Smooth muscle cell (in vitro differentiated cells): ENCODE results near the gene SERPINE3. TPM values are rescaled to one million over a fixed set of nuclear protein-coding genes. Genes with fewer than 3 reads are reported as not detected.

Experiments used
- DNase-seq: peaks from one replicate; lab custom pipeline; 2025; ENCODE audit not compliant: unreplicated experiment; lab: John Stamatoyannopoulos, UW
- H2AFZ ChIP-seq: fragments of 200-600 bp; sonication (generic); 2 replicates; pipeline ENCODE4 v1.6.0; 2016; ENCODE audit warnings: antibody characterized with exemption, low read depth, mild to moderate bottlenecking
- H3F3A ChIP-seq: fragments of 200-600 bp; sonication (generic); 2 replicates; pipeline ENCODE4 v1.6.0; 2017; ENCODE audit warnings: antibody characterized with exemption, low read depth
- H3K27ac ChIP-seq: fragments of 200-600 bp; sonication (generic); 2 replicates; pipeline ENCODE4 v1.5.1; 2016; ENCODE audit warnings: low read depth, mild to moderate bottlenecking
- H3K27me3 ChIP-seq: fragments of 200-600 bp; sonication (generic); 2 replicates; pipeline ENCODE4 v1.6.1; 2016; ENCODE audit warnings: low read depth, mild to moderate bottlenecking
- H3K36me3 ChIP-seq: fragments of 200-600 bp; sonication (generic); 2 replicates; pipeline ENCODE4 v1.5.1; 2016; ENCODE audit warnings: low read depth
- H3K4me1 ChIP-seq: fragments of 200-600 bp; sonication (generic); 2 replicates; pipeline ENCODE4 v1.5.1; 2016; ENCODE audit warnings: low read depth
- H3K4me2 ChIP-seq: fragments of 200-600 bp; sonication (generic); 2 replicates; pipeline ENCODE4 v1.6.0; 2016; ENCODE audit warnings: mild to moderate bottlenecking
- H3K4me3 ChIP-seq: fragments of 200-600 bp; sonication (generic); 2 replicates; pipeline ENCODE4 v1.5.1; 2016; ENCODE audit warnings: mild to moderate bottlenecking
- H3K79me2 ChIP-seq: fragments of 200-600 bp; sonication (generic); 2 replicates; pipeline ENCODE4 v1.6.0; 2016; ENCODE audit warnings: low read depth, mild to moderate bottlenecking
- H3K9ac ChIP-seq: fragments of 200-600 bp; sonication (generic); 2 replicates; pipeline ENCODE4 v1.6.0; 2016; ENCODE audit warnings: low read depth
- H3K9me3 ChIP-seq: fragments of 200-600 bp; sonication (generic); replicated peaks from 2 replicates; pipeline ENCODE4 v1.5.1; 2016; ENCODE audit warnings: low read depth
- H4K20me1 ChIP-seq: fragments of 200-600 bp; sonication (generic); 2 replicates; pipeline ENCODE4 v1.6.0; 2016; ENCODE audit warnings: low read depth
- CTCF ChIP-seq: fragments of 200-600 bp; sonication (generic); IDR thresholded peaks from 2 replicates; pipeline ENCODE4 v1.5.1; 2017; ENCODE audit warnings: borderline replicate concordance, mild to moderate bottlenecking, antibody characterized with exemption; ENCODE audit not compliant: insufficient read depth, poor library complexity, severe bottlenecking
- WGBS: methylation state at CpG from one replicate; pipeline ENCODE4 v1.1.7; 2016; ENCODE audit warnings: low lambda C conversion rate; 5-methylcytosine and 5-hydroxymethylcytosine counted together
- polyA plus RNA-seq: library from polyadenylated mRNA; unstranded; fragments of >200 nt; fragmentation: Nextera tagmentation; extraction: Ambion mirVana; gene quantifications from 2 replicates; pipeline ENCODE4 v1.2.1, GENCODE V29; 2016
- total RNA-seq: library from RNA; depleted of rRNA; stranded (reverse); fragments of >200 nt; gene quantifications from 2 replicates; pipeline ENCODE4 v1.2.3, GENCODE V29; 2014

Gene SERPINE3
- total and polyA plus RNA-seq, 2 experiments from 2014 or later, result not detected

GRCh38 chr13:51325837-51326236 is 13.7 kb upstream of the SERPINE3 start:
- Histone ChIP-seq H3K4me2 (no peak overlapping the region), H3K9me3 (no peaks in the 10 kb centered on the region)
- WGBS, result 94% methylated on average over 6 of the region's 6 CpGs

GRCh38 chr13:51326777-51327176 is 12.7 kb upstream of the SERPINE3 start:
- DNase-seq, result no peak
- Histone ChIP-seq H3K27ac (no peak overlapping the region), H3K4me2 (no peak overlapping the region), H3K9ac (no peak overlapping the region), H3K36me3 (no peaks in the 10 kb centered on the region), H3K79me2 (no peaks in the 10 kb centered on the region), H4K20me1 (no peaks in the 10 kb centered on the region), H2AFZ (no peak overlapping the region), H3K4me3 (no peak overlapping the region), H3K27me3 (no peaks in the 10 kb centered on the region), H3K4me1 (peaks cover 8% of the 10 kb centered on the region), H3F3A (no peaks in the 10 kb centered on the region), H3K9me3 (no peaks in the 10 kb centered on the region)
- TF ChIP-seq CTCF, result no peak
- 98% methylated on average over 2 of the region's 2 CpGs for WGBS

More at GRCh38 chr13:51325837-51326236, 13.7 kb upstream of the SERPINE3 start:
- no peak for TF ChIP-seq CTCF
- no peak overlapping the region for H3K27ac ChIP-seq
- H3K4me1 ChIP-seq, result peaks cover 8% of the 10 kb centered on the region
- no peaks in the 10 kb centered on the region for H3K36me3 ChIP-seq
- H3K79me2 ChIP-seq, result no peaks in the 10 kb centered on the region
- H4K20me1 ChIP-seq, result no peaks in the 10 kb centered on the region
- DNase-seq, result no peak
- H3K4me3 ChIP-seq, result no peak overlapping the region
- no peaks in the 10 kb centered on the region for H3F3A ChIP-seq
- H3K27me3 ChIP-seq, result no peaks in the 10 kb centered on the region
- H3K9ac ChIP-seq, result no peak overlapping the region
- H2AFZ ChIP-seq, result no peak overlapping the region

GRCh38 chr13:51327961-51328360 is 11.5 kb upstream of the SERPINE3 start:
- 96% methylated on average over 2 of the region's 2 CpGs for WGBS
- H3K79me2 ChIP-seq, result no peaks in the 10 kb centered on the region
- no peaks in the 10 kb centered on the region for H3K36me3 ChIP-seq
- no peaks in the 10 kb centered on the region for H3K9me3 ChIP-seq
- H3K4me2 ChIP-seq, result no peak overlapping the region
- H3F3A ChIP-seq, result no peaks in the 10 kb centered on the region
- no peak for TF ChIP-seq CTCF
- no peak overlapping the region for H2AFZ ChIP-seq
- no peak overlapping the region for H3K27ac ChIP-seq
- no peak overlapping the region for H3K9ac ChIP-seq
- H3K4me1 ChIP-seq, result peaks cover 8% of the 10 kb centered on the region
- H3K4me3 ChIP-seq, result no peak overlapping the region
- DNase-seq, result no peak
- no peaks in the 10 kb centered on the region for H4K20me1 ChIP-seq
- H3K27me3 ChIP-seq, result no peaks in the 10 kb centered on the region

- Histone ChIP-seq H3K4me3 (no peak overlapping the region), H3K79me2 (no peaks in the 10 kb centered on the region), H3K27ac (no peak overlapping the region), H3K9me3 (no peaks in the 10 kb centered on the region), H3K9ac (no peak overlapping the region), H3K27me3 (no peaks in the 10 kb centered on the region), H3K4me1 (peaks cover 8% of the 10 kb centered on the region), H4K20me1 (no peaks in the 10 kb centered on the region), H3K36me3 (no peaks in the 10 kb centered on the region), H3K4me2 (no peak overlapping the region), H2AFZ (no peak overlapping the region), H3F3A (no peaks in the 10 kb centered on the region)
- DNase-seq, result no peak
- WGBS, result 49% methylated on average over 6 of the region's 6 CpGs
- TF ChIP-seq CTCF, result no peak
Observed at GRCh38 chr13:51328488-51328887, 11.0 kb upstream of the SERPINE3 start.
